ENCODE results near the gene FAM219A. TPM values are rescaled to one million over a fixed set of nuclear protein-coding genes. Genes with fewer than 3 reads are reported as not detected.
"Not testable (repeated sequence)": the region's sequence is repeated elsewhere in the genome, so short reads cannot be mapped to it uniquely, and the experiment has no call there.

The FAM219A gene
- total RNA-seq, 1 experiment from 2014 or later: 14.7 TPM

DNA sequence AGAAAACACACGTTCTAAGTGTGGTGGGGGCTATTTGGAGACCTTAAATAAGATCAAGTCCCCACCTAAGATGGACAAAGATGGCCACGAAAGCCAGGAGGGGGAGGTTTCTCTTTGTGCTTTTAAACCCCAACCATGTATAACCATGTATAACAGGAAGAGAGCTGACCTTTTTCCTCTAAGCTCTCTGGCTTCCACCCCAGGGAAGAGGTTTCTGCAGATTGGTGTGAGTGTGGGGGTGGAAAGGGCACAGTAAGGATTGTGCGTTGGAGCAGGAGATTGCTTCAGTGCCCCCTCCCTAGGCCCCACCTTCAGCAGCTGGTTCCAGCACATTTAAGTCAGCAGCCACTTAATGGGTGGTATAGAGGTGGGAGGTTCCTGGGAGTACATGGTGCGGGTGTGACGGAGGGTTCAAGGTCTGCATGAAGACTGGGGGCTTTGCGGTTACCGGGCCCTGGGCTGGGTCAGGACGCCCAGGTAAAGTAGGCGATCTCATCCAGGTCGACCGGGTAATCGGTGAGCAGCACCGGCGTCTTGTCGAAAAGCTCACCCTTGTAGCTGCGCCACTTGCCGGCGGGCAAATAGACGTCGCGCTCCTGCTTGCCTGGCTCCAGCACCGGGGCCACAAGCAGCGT lies 87.9 kb downstream of the FAM219A start:
- H3K4me3 ChIP-seq (ENCODE audit: low read depth, low read length): no peak overlapping the region
- peaks cover 13% of the 10 kb centered on the region for H3K36me3 ChIP-seq (ENCODE audit: control insufficient read depth, insufficient read depth, low read length)
- no TSS peak for BruUV-seq (replicated peaks)
- no peak for DNase-seq
- H3K4me1 ChIP-seq: peaks cover 13% of the 10 kb centered on the region
- H3K9me3 ChIP-seq: peaks cover 9% of the 10 kb centered on the region; the same call in 1 of the 2 replicates
- H3K27me3 Mint-ChIP-seq (ENCODE audit: insufficient read depth, unreplicated experiment): no peaks in the 10 kb centered on the region
- H3K9me3 Mint-ChIP-seq (ENCODE audit: unreplicated experiment): peaks cover 5% of the 10 kb centered on the region
- CTCF ChIA-PET: no interaction called here
- TF ChIP-seq, protein P1, sequence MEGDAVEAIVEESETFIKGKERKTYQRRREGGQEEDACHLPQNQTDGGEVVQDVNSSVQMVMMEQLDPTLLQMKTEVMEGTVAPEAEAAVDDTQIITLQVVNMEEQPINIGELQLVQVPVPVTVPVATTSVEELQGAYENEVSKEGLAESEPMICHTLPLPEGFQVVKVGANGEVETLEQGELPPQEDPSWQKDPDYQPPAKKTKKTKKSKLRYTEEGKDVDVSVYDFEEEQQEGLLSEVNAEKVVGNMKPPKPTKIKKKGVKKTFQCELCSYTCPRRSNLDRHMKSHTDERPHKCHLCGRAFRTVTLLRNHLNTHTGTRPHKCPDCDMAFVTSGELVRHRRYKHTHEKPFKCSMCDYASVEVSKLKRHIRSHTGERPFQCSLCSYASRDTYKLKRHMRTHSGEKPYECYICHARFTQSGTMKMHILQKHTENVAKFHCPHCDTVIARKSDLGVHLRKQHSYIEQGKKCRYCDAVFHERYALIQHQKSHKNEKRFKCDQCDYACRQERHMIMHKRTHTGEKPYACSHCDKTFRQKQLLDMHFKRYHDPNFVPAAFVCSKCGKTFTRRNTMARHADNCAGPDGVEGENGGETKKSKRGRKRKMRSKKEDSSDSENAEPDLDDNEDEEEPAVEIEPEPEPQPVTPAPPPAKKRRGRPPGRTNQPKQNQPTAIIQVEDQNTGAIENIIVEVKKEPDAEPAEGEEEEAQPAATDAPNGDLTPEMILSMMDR (IDR thresholded peaks at IDR 0.05; ENCODE audit: insufficient read depth in 1 of 2, low read depth in 1 of 2, low read length in 1 of 2, severe bottlenecking in 1 of 2, unreplicated experiment in 1 of 2): no peak
- H3K27me3 ChIP-seq (replicated peaks; ENCODE audit: control insufficient read depth, insufficient read depth, low read length): no peaks in the 10 kb centered on the region
- intact Hi-C loops (cut with micrococcal nuclease; ENCODE audit: unreplicated experiment): no loop called here
- no peak overlapping the region for H3K27ac Mint-ChIP-seq (ENCODE audit: unreplicated experiment)
- no peak overlapping the region for H3K4me3 Mint-ChIP-seq (ENCODE audit: unreplicated experiment)
- H3K36me3 Mint-ChIP-seq (ENCODE audit: insufficient read depth, unreplicated experiment): peaks cover 64% of the 10 kb centered on the region
- H3K4me1 Mint-ChIP-seq (ENCODE audit: low read depth, unreplicated experiment): peaks cover 16% of the 10 kb centered on the region
- POLR2A ChIA-PET: no interaction called here

DNA sequence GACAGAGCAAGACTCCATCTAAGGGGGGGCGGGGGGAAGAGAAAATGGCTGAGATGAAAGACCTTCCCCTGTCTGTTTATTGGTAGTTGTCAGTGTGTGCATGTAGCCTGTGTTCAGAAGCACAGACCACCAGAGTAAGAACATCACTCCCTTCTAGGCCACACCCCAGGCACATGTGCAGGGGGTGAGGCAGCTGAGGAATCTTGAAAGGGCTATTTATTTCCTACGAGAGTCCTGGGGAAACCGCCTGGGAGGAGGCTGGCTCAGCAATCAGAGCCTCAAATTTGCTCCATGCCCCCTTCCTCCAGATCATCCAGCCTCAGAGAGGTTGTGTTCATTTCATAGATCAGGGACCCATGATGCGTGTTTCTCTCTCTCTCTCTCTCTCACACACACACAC lies 88.7 kb downstream of the FAM219A start:
- DNase-seq: no peak
- intact Hi-C loops (cut with micrococcal nuclease; ENCODE audit: unreplicated experiment): no loop called here
- POLR2A ChIA-PET: no interaction called here
- H3K36me3 ChIP-seq (ENCODE audit: control insufficient read depth, insufficient read depth, low read length): peaks cover 13% of the 10 kb centered on the region
- Mint-ChIP-seq H3K27me3 (ENCODE audit: insufficient read depth, unreplicated experiment) (no peaks in the 10 kb centered on the region), H3K9me3 (ENCODE audit: unreplicated experiment) (peaks cover 5% of the 10 kb centered on the region), H3K4me3 (ENCODE audit: unreplicated experiment) (no peak overlapping the region), H3K27ac (ENCODE audit: unreplicated experiment) (no peak overlapping the region), H3K36me3 (ENCODE audit: insufficient read depth, unreplicated experiment) (peaks cover 64% of the 10 kb centered on the region), H3K4me1 (ENCODE audit: low read depth, unreplicated experiment) (peaks cover 10% of the 10 kb centered on the region)
- TF ChIP-seq, protein P1 (IDR thresholded peaks at IDR 0.05; ENCODE audit: insufficient read depth in 1 of 2, low read depth in 1 of 2, low read length in 1 of 2, severe bottlenecking in 1 of 2, unreplicated experiment in 1 of 2): no peak
- no TSS peak for BruUV-seq (replicated peaks)
- peaks cover 9% of the 10 kb centered on the region; the same call in 1 of the 2 replicates for H3K9me3 ChIP-seq
- CTCF ChIA-PET: no interaction called here
- H3K4me3 ChIP-seq (ENCODE audit: low read depth, low read length): no peak overlapping the region
- peaks cover 9% of the 10 kb centered on the region for H3K4me1 ChIP-seq
- H3K27me3 ChIP-seq (replicated peaks; ENCODE audit: control insufficient read depth, insufficient read depth, low read length): no peaks in the 10 kb centered on the region

DNA sequence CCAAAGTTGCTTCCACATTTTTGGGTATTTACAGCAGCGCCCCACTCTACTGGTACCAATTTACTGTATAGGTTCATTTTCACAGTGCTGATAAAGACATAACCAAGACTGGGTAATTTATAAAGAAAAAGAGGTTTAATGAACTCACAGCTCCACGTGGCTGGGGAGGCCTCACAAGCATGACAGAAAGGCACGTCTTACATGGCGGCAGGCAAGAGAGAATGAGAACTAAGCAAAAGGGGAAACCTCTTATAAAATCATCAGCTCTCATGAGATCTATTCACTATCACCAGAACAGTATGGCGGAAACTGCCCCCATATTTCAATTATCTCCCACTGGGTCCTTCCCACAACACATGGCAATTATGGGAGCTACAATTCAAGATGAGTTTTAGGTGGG lies 89.6 kb downstream of the FAM219A start:
- CTCF ChIA-PET; H3K4me3 Mint-ChIP-seq (ENCODE audit: unreplicated experiment); H3K4me3 ChIP-seq (ENCODE audit: low read depth, low read length); H3K4me1 Mint-ChIP-seq (ENCODE audit: low read depth, unreplicated experiment); H3K27ac Mint-ChIP-seq (ENCODE audit: unreplicated experiment); BruUV-seq (replicated peaks); H3K27me3 ChIP-seq (replicated peaks; ENCODE audit: control insufficient read depth, insufficient read depth, low read length); H3K9me3 ChIP-seq; DNase-seq; H3K9me3 Mint-ChIP-seq (ENCODE audit: unreplicated experiment); POLR2A ChIA-PET; H3K4me1 ChIP-seq; intact Hi-C loops (cut with micrococcal nuclease; ENCODE audit: unreplicated experiment); H3K27me3 Mint-ChIP-seq (ENCODE audit: insufficient read depth, unreplicated experiment): not testable (repeated sequence)
- H3K36me3 Mint-ChIP-seq (ENCODE audit: insufficient read depth, unreplicated experiment): peaks cover 59% of the 10 kb centered on the region
- H3K36me3 ChIP-seq (ENCODE audit: control insufficient read depth, insufficient read depth, low read length): peaks cover 13% of the 10 kb centered on the region

DNA sequence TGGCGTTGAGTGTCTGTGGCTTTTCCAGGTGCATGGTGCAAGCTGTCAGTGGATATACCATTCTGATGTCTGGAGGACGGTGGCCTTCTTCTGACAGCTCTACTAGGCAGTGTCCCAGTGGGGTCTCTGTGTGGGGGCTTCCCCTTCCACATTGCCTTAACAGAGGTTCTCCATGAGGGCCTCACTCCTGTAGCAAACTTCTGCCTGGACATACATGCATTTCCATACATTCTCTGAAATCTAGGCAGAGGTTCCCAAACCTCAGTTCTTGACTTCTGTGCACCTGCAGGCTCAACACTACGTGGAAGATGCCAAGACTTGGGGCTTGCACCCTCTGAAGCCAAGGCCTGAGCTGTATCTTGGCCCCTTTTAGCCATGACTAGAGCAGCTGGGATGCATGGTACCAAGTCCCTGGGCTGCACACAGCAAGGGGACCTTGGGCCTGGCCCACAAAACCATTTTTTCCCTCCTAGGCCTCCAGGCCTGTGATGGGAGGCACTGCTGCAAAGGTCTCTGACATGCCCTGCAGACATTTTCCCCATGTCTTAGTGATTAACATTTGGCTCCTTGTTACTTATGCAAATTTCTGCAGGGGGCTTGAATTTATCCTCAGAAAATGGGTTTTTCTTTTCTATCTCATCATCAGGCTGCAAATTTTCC lies 90.5 kb downstream of the FAM219A start:
- H3K27me3 ChIP-seq (replicated peaks; ENCODE audit: control insufficient read depth, insufficient read depth, low read length); CTCF ChIA-PET; POLR2A ChIA-PET; H3K4me3 Mint-ChIP-seq (ENCODE audit: unreplicated experiment); H3K9me3 ChIP-seq; H3K27me3 Mint-ChIP-seq (ENCODE audit: insufficient read depth, unreplicated experiment); H3K27ac Mint-ChIP-seq (ENCODE audit: unreplicated experiment); DNase-seq; H3K4me1 Mint-ChIP-seq (ENCODE audit: low read depth, unreplicated experiment); intact Hi-C loops (cut with micrococcal nuclease; ENCODE audit: unreplicated experiment); H3K4me1 ChIP-seq; H3K9me3 Mint-ChIP-seq (ENCODE audit: unreplicated experiment); H3K4me3 ChIP-seq (ENCODE audit: low read depth, low read length): not testable (repeated sequence)
- BruUV-seq (replicated peaks): TSS peak; percentile 6
- H3K36me3 Mint-ChIP-seq (ENCODE audit: insufficient read depth, unreplicated experiment): peaks cover 58% of the 10 kb centered on the region
- H3K36me3 ChIP-seq (ENCODE audit: control insufficient read depth, insufficient read depth, low read length): peaks cover 13% of the 10 kb centered on the region

All from Caco-2 (cell line).